ENCODE measurements around the gene SURF4. TPM values are rescaled to one million over a fixed set of nuclear protein-coding genes. Genes with fewer than 3 reads are reported as not detected.

Gene SURF4
- total RNA-seq, 1 donor from 2014 or later = 190 TPM

- TF ChIP-seq CTCF (IDR thresholded peaks at IDR 0.05) = no peak
- Mint-ChIP-seq H3K9me3 (ENCODE audit: unreplicated experiment) (no peaks in the 10 kb centered on the region), H3K27ac (ENCODE audit: unreplicated experiment) (no peak overlapping the region), H3K36me3 (ENCODE audit: unreplicated experiment) (peaks cover 28% of the 10 kb centered on the region), H3K27me3 (ENCODE audit: unreplicated experiment) (no peaks in the 10 kb centered on the region), H3K4me3 (ENCODE audit: unreplicated experiment) (peak overlapping the region; percentile 97), H3K4me1 (ENCODE audit: unreplicated experiment) (peaks cover 19% of the 10 kb centered on the region)
- DNase-seq (ENCODE audit: extremely low spot score, unreplicated experiment) = no peak
Observed at GRCh38 chr9:133334161-133334560, 41.7 kb downstream of the SURF4 start.

- no peak overlapping the region for H3K27ac Mint-ChIP-seq (ENCODE audit: unreplicated experiment)
- H3K36me3 Mint-ChIP-seq (ENCODE audit: unreplicated experiment) = peaks cover 23% of the 10 kb centered on the region
- no peaks in the 10 kb centered on the region for H3K9me3 Mint-ChIP-seq (ENCODE audit: unreplicated experiment)
- DNase-seq (ENCODE audit: extremely low spot score, unreplicated experiment) = no peak
- peak overlapping the region; percentile 14 for H3K4me3 Mint-ChIP-seq (ENCODE audit: unreplicated experiment)
- peaks cover 19% of the 10 kb centered on the region for H3K4me1 Mint-ChIP-seq (ENCODE audit: unreplicated experiment)
- no peaks in the 10 kb centered on the region for H3K27me3 Mint-ChIP-seq (ENCODE audit: unreplicated experiment)
- no peak for TF ChIP-seq CTCF (IDR thresholded peaks at IDR 0.05)
Observed at GRCh38 chr9:133333566-133333965, 42.3 kb downstream of the SURF4 start.

GRCh38 chr9:133333011-133333410 lies 42.8 kb downstream of the SURF4 start:
- H3K4me1 Mint-ChIP-seq (ENCODE audit: unreplicated experiment) = peaks cover 19% of the 10 kb centered on the region
- H3K27ac Mint-ChIP-seq (ENCODE audit: unreplicated experiment) = no peak overlapping the region
- peaks cover 23% of the 10 kb centered on the region for H3K36me3 Mint-ChIP-seq (ENCODE audit: unreplicated experiment)
- TF ChIP-seq CTCF (IDR thresholded peaks at IDR 0.05) = no peak
- no peaks in the 10 kb centered on the region for H3K9me3 Mint-ChIP-seq (ENCODE audit: unreplicated experiment)
- no peaks in the 10 kb centered on the region for H3K27me3 Mint-ChIP-seq (ENCODE audit: unreplicated experiment)
- DNase-seq (ENCODE audit: extremely low spot score, unreplicated experiment) = no peak
- peak overlapping the region; percentile 14 for H3K4me3 Mint-ChIP-seq (ENCODE audit: unreplicated experiment)

- no peaks in the 10 kb centered on the region for H3K27me3 Mint-ChIP-seq (ENCODE audit: unreplicated experiment)
- DNase-seq (ENCODE audit: extremely low spot score, unreplicated experiment) = no peak
- H3K9me3 Mint-ChIP-seq (ENCODE audit: unreplicated experiment) = no peaks in the 10 kb centered on the region
- H3K4me3 Mint-ChIP-seq (ENCODE audit: unreplicated experiment) = no peak overlapping the region
- TF ChIP-seq CTCF (IDR thresholded peaks at IDR 0.05) = no peak
- no peak overlapping the region for H3K27ac Mint-ChIP-seq (ENCODE audit: unreplicated experiment)
- H3K36me3 Mint-ChIP-seq (ENCODE audit: unreplicated experiment) = peaks cover 23% of the 10 kb centered on the region
- peaks cover 19% of the 10 kb centered on the region for H3K4me1 Mint-ChIP-seq (ENCODE audit: unreplicated experiment)
Observed at GRCh38 chr9:133332381-133332730, 43.5 kb downstream of the SURF4 start.

GRCh38 chr9:133331641-133332380 lies 44.0 kb downstream of the SURF4 start:
- H3K4me1 Mint-ChIP-seq (ENCODE audit: unreplicated experiment) = peaks cover 19% of the 10 kb centered on the region
- H3K4me3 Mint-ChIP-seq (ENCODE audit: unreplicated experiment) = no peak overlapping the region
- H3K36me3 Mint-ChIP-seq (ENCODE audit: unreplicated experiment) = peaks cover 23% of the 10 kb centered on the region
- no peak for TF ChIP-seq CTCF (IDR thresholded peaks at IDR 0.05)
- no peak overlapping the region for H3K27ac Mint-ChIP-seq (ENCODE audit: unreplicated experiment)
- H3K27me3 Mint-ChIP-seq (ENCODE audit: unreplicated experiment) = no peaks in the 10 kb centered on the region
- no peaks in the 10 kb centered on the region for H3K9me3 Mint-ChIP-seq (ENCODE audit: unreplicated experiment)
- DNase-seq (ENCODE audit: extremely low spot score, unreplicated experiment) = no peak

Data from osteocyte (in vitro differentiated cells).